Neural cell (in vitro differentiated cells): ENCODE measurements around the gene SIGLEC9.

Source experiments
- CTCF ChIP-seq: fragments of 450-650 bp; IDR thresholded peaks from 2 replicates; pipeline ENCODE4 v1.5.1; 2014; ENCODE audit warnings: antibody characterized with exemption, mild to moderate bottlenecking, moderate library complexity; ENCODE audit not compliant: poor library complexity, severe bottlenecking
- EP300 ChIP-seq: fragments of 450-650 bp; conservative IDR thresholded peaks from 2 replicates; pipeline ENCODE4 v1.6.1; 2014; ENCODE audit warnings: antibody characterized with exemption, mild to moderate bottlenecking, moderate library complexity; ENCODE audit not compliant: poor library complexity, severe bottlenecking
- POLR2AphosphoS5 ChIP-seq: IDR thresholded peaks from 2 replicates; pipeline ENCODE4 v1.6.1; 2012
- RAD21 ChIP-seq: fragments of 450-650 bp; conservative IDR thresholded peaks from 2 replicates; pipeline ENCODE4 v1.6.1; 2014; ENCODE audit warnings: antibody characterized with exemption, mild to moderate bottlenecking, moderate library complexity
- REST ChIP-seq: IDR thresholded peaks from 2 replicates; pipeline ENCODE4 v1.6.1; 2012; ENCODE audit warnings: borderline replicate concordance
- SMC3 ChIP-seq: fragments of 450-650 bp; conservative IDR thresholded peaks from 2 replicates; pipeline ENCODE4 v1.6.1; 2014; ENCODE audit warnings: antibody characterized with exemption, mild to moderate bottlenecking, moderate library complexity; ENCODE audit not compliant: poor library complexity
- TAF1 ChIP-seq: IDR thresholded peaks from 2 replicates; pipeline ENCODE4 v1.6.1; 2012; ENCODE audit warnings: low read depth

DNA sequence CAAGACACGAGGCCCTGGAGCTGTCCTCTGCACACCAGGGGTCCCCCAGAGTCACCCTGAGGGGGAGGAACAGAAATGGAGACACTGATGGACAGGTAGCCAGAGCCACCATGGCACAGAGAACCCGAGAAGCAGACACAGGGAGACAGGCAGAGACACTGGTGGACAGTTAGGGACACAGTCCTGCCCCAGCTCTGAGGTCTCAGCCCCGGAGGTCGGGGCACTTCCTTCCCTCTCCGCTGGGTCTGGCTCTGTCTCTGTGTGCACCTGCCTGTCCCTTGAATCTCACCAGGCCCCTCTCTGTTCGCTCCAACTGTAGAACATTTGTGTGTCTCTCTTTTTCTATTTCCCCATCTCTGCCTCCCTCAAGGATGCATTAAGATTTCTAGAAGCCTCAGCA is 46.6 kb upstream of the SIGLEC9 start:
- no peak for TF ChIP-seq POLR2AphosphoS5
- no peak for TF ChIP-seq CTCF
- TF ChIP-seq RAD21 = no peak
- TF ChIP-seq TAF1 = no peak
- no peak for TF ChIP-seq REST
- no peak for TF ChIP-seq SMC3
- no peak for TF ChIP-seq EP300
